ENCODE measurements around the gene GAS6.

GAS6 gene

DNA sequence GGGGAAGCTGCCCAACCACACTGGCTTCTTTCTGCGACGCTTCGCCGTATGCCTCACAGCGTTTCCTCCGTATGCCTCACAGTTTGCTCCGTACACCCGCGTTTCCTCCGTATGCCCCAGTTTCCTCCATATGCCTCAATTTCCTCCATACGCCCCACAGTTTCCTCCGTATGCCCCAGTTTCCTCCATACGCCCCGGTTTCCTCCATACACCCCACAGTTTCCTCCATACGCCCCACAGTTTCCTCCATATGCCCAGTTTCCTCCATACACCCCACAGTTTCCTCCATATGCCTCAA is 22.6 kb downstream of the GAS6 start:
- TF ChIP-seq, protein P1, sequence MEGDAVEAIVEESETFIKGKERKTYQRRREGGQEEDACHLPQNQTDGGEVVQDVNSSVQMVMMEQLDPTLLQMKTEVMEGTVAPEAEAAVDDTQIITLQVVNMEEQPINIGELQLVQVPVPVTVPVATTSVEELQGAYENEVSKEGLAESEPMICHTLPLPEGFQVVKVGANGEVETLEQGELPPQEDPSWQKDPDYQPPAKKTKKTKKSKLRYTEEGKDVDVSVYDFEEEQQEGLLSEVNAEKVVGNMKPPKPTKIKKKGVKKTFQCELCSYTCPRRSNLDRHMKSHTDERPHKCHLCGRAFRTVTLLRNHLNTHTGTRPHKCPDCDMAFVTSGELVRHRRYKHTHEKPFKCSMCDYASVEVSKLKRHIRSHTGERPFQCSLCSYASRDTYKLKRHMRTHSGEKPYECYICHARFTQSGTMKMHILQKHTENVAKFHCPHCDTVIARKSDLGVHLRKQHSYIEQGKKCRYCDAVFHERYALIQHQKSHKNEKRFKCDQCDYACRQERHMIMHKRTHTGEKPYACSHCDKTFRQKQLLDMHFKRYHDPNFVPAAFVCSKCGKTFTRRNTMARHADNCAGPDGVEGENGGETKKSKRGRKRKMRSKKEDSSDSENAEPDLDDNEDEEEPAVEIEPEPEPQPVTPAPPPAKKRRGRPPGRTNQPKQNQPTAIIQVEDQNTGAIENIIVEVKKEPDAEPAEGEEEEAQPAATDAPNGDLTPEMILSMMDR (IDR thresholded peaks at IDR 0.05; ENCODE audit: low read depth, low read length) = no peak
- H3K4me3 ChIP-seq (replicated peaks in 1 of 2; ENCODE audit: low read depth in 2 of 2, low read length in 2 of 2) = no peak overlapping the region
- DNase-seq (ENCODE audit: low read depth in 2 of 2) = no peak

DNA sequence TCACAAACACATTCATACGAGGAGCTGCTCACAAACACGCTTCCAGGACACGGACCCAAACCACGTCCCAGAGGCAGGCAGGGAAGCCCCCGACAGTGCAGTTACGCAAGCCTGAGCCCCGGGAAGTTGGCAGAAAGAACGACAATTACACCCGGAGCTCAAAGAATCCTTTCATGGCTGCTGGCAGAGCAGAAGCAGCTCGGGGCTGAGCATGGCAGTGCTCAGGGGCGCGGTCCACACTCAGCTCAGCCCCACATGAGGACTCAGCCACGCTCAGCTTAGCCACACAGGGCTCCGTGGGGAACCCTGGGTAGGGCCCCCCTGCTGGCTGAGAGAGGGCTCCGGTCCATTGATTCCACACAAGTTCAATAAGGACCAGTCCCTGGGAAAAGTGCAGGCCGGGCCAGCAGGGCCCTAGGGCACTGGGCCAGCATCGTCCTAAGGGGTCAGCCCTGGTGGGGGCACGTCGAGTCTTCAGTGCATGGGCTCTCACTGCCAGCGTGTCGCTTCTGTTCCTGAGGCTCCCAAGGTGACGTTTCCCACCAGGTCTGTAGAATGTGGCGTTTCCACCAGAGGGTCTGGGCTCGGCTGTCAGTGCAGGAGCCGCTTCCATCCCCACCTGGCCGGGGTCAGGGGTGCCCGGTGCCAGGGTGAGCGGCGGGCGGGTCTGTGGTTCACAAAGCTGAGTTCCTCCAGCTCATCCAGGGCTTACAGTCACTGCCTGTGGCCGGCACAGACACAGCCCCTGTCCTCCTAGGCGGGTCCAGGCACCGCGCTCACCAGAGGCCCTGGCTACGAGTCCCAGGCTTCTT is 23.1 kb downstream of the GAS6 start:
- TF ChIP-seq, protein P1 (IDR thresholded peaks at IDR 0.05; ENCODE audit: low read depth, low read length) = no peak
- H3K4me3 ChIP-seq (replicated peaks in 1 of 2; ENCODE audit: low read depth in 2 of 2, low read length in 2 of 2) = no peak overlapping the region
- no peak for DNase-seq (ENCODE audit: low read depth in 2 of 2)

DNA sequence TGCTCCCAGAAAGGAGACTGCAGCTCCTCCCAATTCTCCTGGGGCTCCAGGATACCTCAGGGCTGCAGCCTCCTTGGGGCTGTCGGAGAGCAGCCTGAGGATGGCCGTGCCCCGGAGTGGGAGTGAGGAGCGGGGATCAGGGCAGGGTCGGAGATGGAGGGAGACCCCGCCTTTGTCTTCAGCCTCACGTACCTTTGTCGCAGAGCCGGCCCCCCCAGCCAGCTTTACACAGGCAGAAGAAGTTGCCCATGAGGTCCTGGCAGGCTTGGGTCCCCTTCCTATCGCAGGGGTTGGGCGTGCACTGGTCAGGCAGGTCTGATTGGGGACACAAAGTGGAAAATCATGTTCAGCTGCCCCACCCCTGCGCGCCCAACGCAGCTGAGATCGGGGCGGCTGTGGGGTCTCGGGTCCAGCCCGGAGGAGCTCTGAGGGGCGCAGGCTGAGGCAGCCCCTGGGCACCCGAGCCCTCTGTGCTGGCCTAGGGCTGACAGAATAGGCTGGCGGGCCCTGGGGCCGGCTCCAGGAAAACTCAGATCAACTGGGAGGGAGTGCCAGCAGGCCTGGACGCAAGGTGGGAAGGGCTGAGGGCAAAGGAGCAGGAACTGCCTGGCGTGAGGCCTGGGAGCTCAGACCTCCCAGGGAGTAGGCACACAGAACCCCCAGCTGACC is 24.2 kb downstream of the GAS6 start:
- no peak overlapping the region for H3K4me3 ChIP-seq (replicated peaks in 1 of 2; ENCODE audit: low read depth in 2 of 2, low read length in 2 of 2)
- no peak for DNase-seq (ENCODE audit: low read depth in 2 of 2)
- TF ChIP-seq, protein P1 (IDR thresholded peaks at IDR 0.05; ENCODE audit: low read depth, low read length) = no peak

DNA sequence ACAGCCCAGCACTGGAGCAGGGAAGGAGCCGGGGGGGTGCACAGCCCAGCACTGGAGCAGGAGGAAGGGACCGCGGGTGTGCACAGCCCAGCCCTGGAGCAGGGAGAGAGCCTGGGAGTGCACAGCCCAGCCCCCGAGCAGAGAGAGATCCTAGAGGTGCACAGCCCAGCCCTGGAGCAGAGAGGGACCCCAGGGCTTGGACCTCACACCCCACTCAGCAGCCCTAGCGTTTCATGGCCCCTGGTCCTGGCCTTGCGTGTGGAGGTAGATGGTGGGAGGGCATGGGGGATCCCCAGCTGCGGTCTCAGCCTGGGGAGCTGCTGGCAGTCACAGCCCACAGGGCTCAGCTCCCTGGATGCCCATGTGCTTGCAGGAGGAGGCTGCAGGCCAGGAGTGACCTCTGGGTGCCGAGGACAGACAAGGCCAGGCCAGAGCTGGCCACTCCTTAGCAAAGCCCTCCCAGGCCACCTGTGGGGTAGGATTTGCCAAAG is 25.1 kb downstream of the GAS6 start:
- TF ChIP-seq, protein P1 (IDR thresholded peaks at IDR 0.05; ENCODE audit: low read depth, low read length) = no peak
- H3K4me3 ChIP-seq (replicated peaks in 1 of 2; ENCODE audit: low read depth in 2 of 2, low read length in 2 of 2) = peak overlapping the region; percentile 42 to 54

DNA sequence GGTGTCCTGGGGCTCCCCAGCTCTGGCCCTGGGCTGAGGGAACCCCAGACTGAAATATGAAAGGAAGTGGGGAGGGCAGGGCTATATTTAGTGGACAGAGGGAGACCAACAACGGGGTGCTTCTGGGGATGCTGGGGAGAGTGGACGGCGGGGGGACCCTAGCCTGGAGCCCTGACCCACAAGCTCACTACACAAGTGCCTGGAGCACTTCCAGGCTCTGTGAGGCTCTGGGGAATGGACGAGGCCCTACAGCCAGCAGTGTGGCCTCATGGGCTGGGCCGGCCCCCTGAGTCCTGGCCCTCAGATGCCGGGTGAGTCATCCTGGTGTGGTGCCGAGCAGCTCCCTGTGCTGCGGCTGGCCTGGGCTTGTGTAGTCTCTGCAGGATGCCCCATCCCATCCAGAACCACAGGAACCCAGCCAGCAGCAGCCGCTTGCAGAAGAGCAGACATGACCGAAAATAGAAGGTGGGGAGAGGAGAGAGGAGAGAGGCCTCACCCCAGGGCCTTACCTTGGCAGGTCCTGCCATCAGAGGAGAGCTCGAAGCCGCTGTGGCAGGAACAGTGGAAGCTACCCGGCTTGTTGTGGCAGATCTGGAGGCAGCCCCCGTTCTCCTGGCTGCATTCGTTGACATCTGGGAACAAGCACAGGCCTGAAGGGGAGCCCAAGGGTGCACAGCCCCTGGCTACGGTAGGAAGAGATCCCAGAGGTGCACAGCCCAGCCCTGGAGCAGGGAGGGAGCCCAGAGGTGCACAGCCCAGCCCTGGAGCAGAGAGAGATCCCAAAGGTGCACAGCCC is 26.1 kb downstream of the GAS6 start:
- peak overlapping the region; percentile 42 to 54 for H3K4me3 ChIP-seq (replicated peaks in 1 of 2; ENCODE audit: low read depth in 2 of 2, low read length in 2 of 2)
- peak; percentile 98 for DNase-seq (ENCODE audit: low read depth in 2 of 2)
- TF ChIP-seq, protein P1 (IDR thresholded peaks at IDR 0.05; ENCODE audit: low read depth, low read length) = no peak

More for the DNA sequence above, 25.1 kb downstream of the GAS6 start:
- DNase-seq (ENCODE audit: low read depth in 2 of 2) = no peak

DNA sequence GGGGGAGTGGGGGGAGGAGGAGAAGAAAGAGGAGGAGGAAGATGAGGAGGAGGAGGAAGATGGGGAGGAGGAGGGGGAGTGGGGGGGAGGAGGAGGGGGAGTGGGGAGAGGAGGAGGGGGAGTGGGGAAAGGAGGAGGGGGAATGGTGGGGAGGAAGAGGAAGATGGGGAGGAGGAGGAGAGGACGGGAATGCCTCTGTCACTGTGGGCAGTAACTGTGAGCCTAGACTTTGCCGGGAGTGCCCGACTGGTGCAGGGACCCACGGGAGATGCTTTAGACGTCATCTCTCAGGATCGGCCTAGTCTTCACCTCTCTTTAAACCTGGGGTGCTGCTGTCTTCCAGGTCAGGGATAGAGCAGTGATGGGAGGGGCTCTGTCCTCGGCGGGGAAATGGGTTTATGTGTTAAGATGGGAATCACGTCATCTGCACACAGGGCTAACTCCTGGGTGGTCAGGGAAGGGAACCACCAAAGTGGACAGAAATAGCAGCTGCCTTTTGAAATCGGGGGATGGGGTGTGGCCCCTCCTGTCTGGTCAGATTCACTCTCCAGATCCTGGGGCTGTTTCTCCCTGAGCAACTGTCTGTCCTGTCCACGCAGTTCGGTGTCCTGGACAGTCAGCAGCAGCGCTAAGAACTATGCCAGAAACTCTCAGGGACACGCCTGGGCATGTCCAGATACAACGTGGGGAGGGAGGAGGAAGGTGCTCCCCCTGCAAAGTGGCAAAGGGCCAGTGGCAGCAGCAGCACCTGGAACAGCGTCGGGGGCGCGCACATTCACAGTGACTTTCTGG is 26.9 kb downstream of the GAS6 start:
- TF ChIP-seq, protein P1 (IDR thresholded peaks at IDR 0.05; ENCODE audit: low read depth, low read length) = no peak
- no peak overlapping the region for H3K4me3 ChIP-seq (replicated peaks in 1 of 2; ENCODE audit: low read depth in 2 of 2, low read length in 2 of 2)
- peak; percentile 77 to 94 for DNase-seq (ENCODE audit: low read depth in 2 of 2)
